Natural killer cell (primary cell): Measurements from ENCODE around the gene BCAS3. TPM values are rescaled to one million over a fixed set of nuclear protein-coding genes. Genes with fewer than 3 reads are reported as not detected.

Experiments
- ATAC-seq, 3 donors: fragments of 150-1000 bp in 2 of 3; fragments of 200-7000 bp in 1 of 3; cut with Tn5 transposase; 1 replicate in 1 of 3; 2 replicates in 2 of 3; pipeline ENCODE4 v1.10.0; 2021; ENCODE audit warnings: mild to moderate bottlenecking in 2 of 3, moderate library complexity in 2 of 3
- DNase-seq, 2 donors: peaks; one replicate each; pipeline versions ENCODE4 v3.0.0 to v3.0.0-alpha.2; 2013 to 2021; ENCODE audit warnings: mixed read lengths in 1 of 2
- H3K27ac ChIP-seq: one replicate; pipeline ENCODE4 v1.5.1; 2013; ENCODE audit warnings: mild to moderate bottlenecking, low read length
- H3K27me3 ChIP-seq: one replicate; pipeline ENCODE4 v1.6.1; 2013; ENCODE audit warnings: low read length; ENCODE audit not compliant: control insufficient read depth, insufficient read depth
- H3K36me3 ChIP-seq: one replicate; pipeline ENCODE4 v1.6.1; 2013; ENCODE audit warnings: low read length; ENCODE audit not compliant: control insufficient read depth, insufficient read depth
- H3K4me1 ChIP-seq: one replicate; pipeline ENCODE4 v1.6.1; 2013; ENCODE audit warnings: low read length; ENCODE audit not compliant: control insufficient read depth, insufficient read depth
- H3K4me3 ChIP-seq: one replicate; pipeline ENCODE4 v1.5.1; 2013; ENCODE audit warnings: low read length
- H3K9me3 ChIP-seq: one replicate; pipeline ENCODE4 v1.6.1; 2013; ENCODE audit warnings: low read length; ENCODE audit not compliant: control insufficient read depth, insufficient read depth
- H3K27ac Mint-ChIP-seq, 2 donors: one replicate each; pipeline ENCODE4 v1.8.0; 2022; ENCODE audit warnings: mild to moderate bottlenecking in 2 of 2, mixed read lengths in 2 of 2, moderate library complexity in 1 of 2
- H3K27me3 Mint-ChIP-seq, 2 donors: one replicate each; pipeline ENCODE4 v1.8.0; 2022; ENCODE audit warnings: low read depth in 2 of 2, mixed read lengths in 2 of 2
- H3K36me3 Mint-ChIP-seq: one replicate; pipeline ENCODE4 v1.8.0; 2022; ENCODE audit warnings: mixed read lengths
- H3K4me1 Mint-ChIP-seq, 2 donors: one replicate each; pipeline ENCODE4 v1.8.0; 2022; ENCODE audit warnings: mixed read lengths in 2 of 2
- H3K4me3 Mint-ChIP-seq: one replicate; pipeline ENCODE4 v1.8.0; 2022; ENCODE audit warnings: mild to moderate bottlenecking, moderate library complexity, mixed read lengths
- H3K9me3 Mint-ChIP-seq, 2 donors: one replicate each; pipeline ENCODE4 v1.8.0; 2022; ENCODE audit warnings: mixed read lengths in 2 of 2
- WGBS: methylation state at CpG from one replicate; pipeline ENCODE4 v1.1.7; 2013; ENCODE audit warnings: missing lambda C conversion rate; ENCODE audit not compliant: insufficient coverage; 5-methylcytosine and 5-hydroxymethylcytosine counted together
- intact Hi-C: fragments of 100-400 bp; cut with micrococcal nuclease; formaldehyde crosslinking; loops from one replicate; pipeline ENCODE4 v1.14.2; 2022
- total RNA-seq, 4 donors: library from RNA; stranded (reverse); fragments of 120-200 nt in 1 of 4; gene quantifications; one replicate each; pipeline versions ENCODE4 v1.2.3 to v1.2.4, GENCODE V29; 2013 to 2022
- TF ChIP-seq, protein P1 (sequence below): fragments of 200-600 bp; IDR thresholded peaks from one replicate; pipeline ENCODE4 v1.8.0; 2022; ENCODE audit warnings: antibody characterized with exemption

The BCAS3 gene
- total RNA-seq, 3 donors from 2014 or later (not counting 1 experiment from before 2014, with no cell fraction given): 60.5 to 87.8 (median 72.0) TPM

DNA sequence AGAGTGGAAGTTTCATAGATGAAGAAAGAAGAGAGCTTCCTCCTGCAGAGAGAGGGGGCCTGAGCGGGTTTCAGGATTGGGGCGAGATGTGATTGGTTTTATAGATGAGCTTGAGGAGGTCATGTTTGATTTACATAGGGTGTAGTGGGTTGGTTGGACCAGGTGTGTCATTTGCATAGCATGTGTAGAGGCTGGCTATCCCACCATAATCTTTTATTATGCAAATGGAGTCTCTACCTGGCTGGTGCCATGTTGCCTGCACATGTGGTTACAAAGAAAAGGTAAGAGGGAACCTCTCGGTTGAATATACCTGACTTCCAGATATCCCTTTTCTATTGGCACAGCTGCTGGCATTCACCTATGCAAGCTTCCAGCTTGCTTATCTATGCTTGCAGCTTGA is 228.1 kb downstream of the BCAS3 start:
- intact Hi-C loops: no loop called here
- Mint-ChIP-seq H3K27me3 (no peaks in the 10 kb centered on the region), H3K36me3 (no peaks in the 10 kb centered on the region), H3K4me1 (no peaks in the 10 kb centered on the region), H3K4me3 (no peak overlapping the region), H3K9me3 (no peaks in the 10 kb centered on the region), H3K27ac (no peak overlapping the region)
- Histone ChIP-seq H3K27ac (no peak overlapping the region), H3K4me1 (no peaks in the 10 kb centered on the region), H3K27me3 (no peaks in the 10 kb centered on the region), H3K9me3 (no peaks in the 10 kb centered on the region), H3K4me3 (no peak overlapping the region), H3K36me3 (no peaks in the 10 kb centered on the region)
- WGBS: 95% methylated on average over 3 of the region's 3 CpGs
- ATAC-seq (no peak), DNase-seq (no peak)
- TF ChIP-seq, protein P1, sequence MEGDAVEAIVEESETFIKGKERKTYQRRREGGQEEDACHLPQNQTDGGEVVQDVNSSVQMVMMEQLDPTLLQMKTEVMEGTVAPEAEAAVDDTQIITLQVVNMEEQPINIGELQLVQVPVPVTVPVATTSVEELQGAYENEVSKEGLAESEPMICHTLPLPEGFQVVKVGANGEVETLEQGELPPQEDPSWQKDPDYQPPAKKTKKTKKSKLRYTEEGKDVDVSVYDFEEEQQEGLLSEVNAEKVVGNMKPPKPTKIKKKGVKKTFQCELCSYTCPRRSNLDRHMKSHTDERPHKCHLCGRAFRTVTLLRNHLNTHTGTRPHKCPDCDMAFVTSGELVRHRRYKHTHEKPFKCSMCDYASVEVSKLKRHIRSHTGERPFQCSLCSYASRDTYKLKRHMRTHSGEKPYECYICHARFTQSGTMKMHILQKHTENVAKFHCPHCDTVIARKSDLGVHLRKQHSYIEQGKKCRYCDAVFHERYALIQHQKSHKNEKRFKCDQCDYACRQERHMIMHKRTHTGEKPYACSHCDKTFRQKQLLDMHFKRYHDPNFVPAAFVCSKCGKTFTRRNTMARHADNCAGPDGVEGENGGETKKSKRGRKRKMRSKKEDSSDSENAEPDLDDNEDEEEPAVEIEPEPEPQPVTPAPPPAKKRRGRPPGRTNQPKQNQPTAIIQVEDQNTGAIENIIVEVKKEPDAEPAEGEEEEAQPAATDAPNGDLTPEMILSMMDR: no peak

DNA sequence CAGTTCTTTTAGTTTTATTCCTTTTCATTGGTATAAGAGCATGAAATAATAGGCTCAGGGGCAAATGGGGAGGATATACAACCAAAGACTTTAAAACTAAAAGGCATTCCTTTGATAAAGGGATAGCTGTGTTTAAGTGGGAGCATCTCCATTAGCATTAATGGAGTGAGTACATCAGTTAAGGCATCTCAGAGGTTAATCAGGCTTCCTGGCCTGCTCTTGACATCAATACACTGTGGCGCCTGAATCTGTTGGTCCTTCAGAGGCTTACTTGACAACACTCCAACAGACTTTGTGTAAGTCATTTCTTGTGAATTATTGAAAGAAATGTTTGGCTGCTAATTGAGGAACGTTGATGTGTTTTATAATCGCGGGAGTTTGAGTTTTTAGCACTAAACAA is 230.7 kb downstream of the BCAS3 start:
- intact Hi-C loops: no loop called here
- no peak overlapping the region for H3K4me3 Mint-ChIP-seq
- H3K27me3 ChIP-seq: no peaks in the 10 kb centered on the region
- no peaks in the 10 kb centered on the region for H3K9me3 Mint-ChIP-seq
- no peaks in the 10 kb centered on the region for H3K4me1 Mint-ChIP-seq
- ATAC-seq (no peak), DNase-seq (no peak)
- TF ChIP-seq, protein P1: no peak
- H3K27ac ChIP-seq: no peak overlapping the region
- no peaks in the 10 kb centered on the region for H3K9me3 ChIP-seq
- H3K27me3 Mint-ChIP-seq: no peaks in the 10 kb centered on the region
- H3K36me3 Mint-ChIP-seq: no peaks in the 10 kb centered on the region
- no peaks in the 10 kb centered on the region for H3K4me1 ChIP-seq
- H3K4me3 ChIP-seq: no peak overlapping the region
- H3K36me3 ChIP-seq: no peaks in the 10 kb centered on the region
- no peak overlapping the region for H3K27ac Mint-ChIP-seq
- WGBS: 88% methylated on average over 4 of the region's 4 CpGs

DNA sequence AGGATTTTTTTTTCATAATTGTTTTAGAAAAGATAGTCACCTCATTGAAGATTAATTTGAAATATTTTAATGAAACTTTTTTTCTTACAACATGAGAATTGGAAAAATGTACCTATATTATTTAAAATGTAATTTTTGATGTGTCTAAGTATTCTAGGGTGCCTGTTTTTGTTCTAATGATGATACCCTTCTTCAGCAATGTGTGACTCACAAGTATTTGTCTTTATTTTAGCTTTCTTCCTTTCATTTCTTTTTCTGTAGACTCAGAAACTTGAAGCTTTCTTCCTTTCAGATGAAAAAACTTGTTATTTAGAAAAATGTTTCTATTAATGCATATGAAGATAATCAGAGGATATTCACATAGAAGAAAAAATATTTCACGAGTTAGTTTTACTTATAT is 231.8 kb downstream of the BCAS3 start:
- Histone ChIP-seq H3K4me1 (no peaks in the 10 kb centered on the region), H3K27me3 (no peaks in the 10 kb centered on the region), H3K4me3 (no peak overlapping the region), H3K36me3 (no peaks in the 10 kb centered on the region), H3K27ac (no peak overlapping the region), H3K9me3 (no peaks in the 10 kb centered on the region)
- Mint-ChIP-seq H3K4me1 (no peaks in the 10 kb centered on the region), H3K4me3 (no peak overlapping the region), H3K36me3 (no peaks in the 10 kb centered on the region), H3K9me3 (no peaks in the 10 kb centered on the region), H3K27ac (no peak overlapping the region), H3K27me3 (no peaks in the 10 kb centered on the region)
- no peak for ATAC-seq
- DNase-seq: no peak
- intact Hi-C loops: no loop called here
- TF ChIP-seq, protein P1: no peak
- no CpG with 5 or more reads among the region's 1 CpG for WGBS

DNA sequence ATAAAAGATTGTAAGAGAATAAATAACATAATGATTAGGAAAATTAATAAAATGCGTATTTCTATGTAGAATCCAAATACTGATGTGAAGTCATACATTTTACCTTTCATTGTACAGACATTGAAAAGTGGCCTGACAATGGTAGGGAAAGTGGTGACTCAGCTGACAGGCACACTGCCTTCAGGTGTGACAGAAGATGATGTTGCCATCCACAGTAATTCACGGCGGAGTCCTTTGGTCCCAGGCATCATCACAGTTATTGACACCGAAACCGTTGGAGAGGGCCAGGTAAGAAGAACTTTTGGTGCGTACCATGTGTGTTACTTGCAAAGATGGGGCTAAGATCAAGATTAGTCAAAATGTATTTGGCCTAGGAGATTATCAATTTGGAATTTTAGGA is 232.8 kb downstream of the BCAS3 start:
- no peak overlapping the region for H3K4me3 Mint-ChIP-seq
- 97% methylated on average over 5 of the region's 6 CpGs for WGBS
- TF ChIP-seq, protein P1: no peak
- Histone ChIP-seq H3K9me3 (no peaks in the 10 kb centered on the region), H3K4me3 (no peak overlapping the region), H3K36me3 (no peaks in the 10 kb centered on the region), H3K4me1 (no peaks in the 10 kb centered on the region), H3K27me3 (no peaks in the 10 kb centered on the region), H3K27ac (no peak overlapping the region)
- no peaks in the 10 kb centered on the region for H3K27me3 Mint-ChIP-seq
- no peaks in the 10 kb centered on the region for H3K4me1 Mint-ChIP-seq
- no peaks in the 10 kb centered on the region for H3K36me3 Mint-ChIP-seq
- ATAC-seq (no peak), DNase-seq (no peak)
- no peak overlapping the region for H3K27ac Mint-ChIP-seq
- intact Hi-C loops: no loop called here
- no peaks in the 10 kb centered on the region for H3K9me3 Mint-ChIP-seq
